ENCODE measurements around the gene FASTKD1.
"Not testable (repeated sequence)": the region's sequence is repeated elsewhere in the genome, so short reads cannot be mapped to it uniquely, and the experiment has no call there.

DNA sequence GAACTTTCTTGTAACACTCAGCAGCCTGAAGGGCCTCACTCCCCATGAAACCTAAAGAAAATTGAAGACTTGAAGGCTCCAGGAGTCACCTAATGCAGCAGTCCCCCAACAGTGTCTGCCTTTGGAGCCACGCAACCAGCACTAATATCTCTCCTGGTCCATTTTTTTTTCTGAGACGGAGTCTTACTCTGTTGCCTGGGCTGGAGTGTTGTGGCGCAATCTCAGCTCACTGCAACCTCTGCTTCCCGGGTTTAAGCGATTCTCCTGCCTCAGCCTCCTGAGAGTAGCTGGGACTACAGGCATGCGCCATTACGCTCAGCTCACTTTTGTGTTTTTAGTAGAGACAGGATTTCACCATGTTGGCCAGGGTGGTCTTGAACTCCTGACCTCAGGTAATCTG lies 22.9 kb upstream of the FASTKD1 start:
- TF ChIP-seq, protein P1, sequence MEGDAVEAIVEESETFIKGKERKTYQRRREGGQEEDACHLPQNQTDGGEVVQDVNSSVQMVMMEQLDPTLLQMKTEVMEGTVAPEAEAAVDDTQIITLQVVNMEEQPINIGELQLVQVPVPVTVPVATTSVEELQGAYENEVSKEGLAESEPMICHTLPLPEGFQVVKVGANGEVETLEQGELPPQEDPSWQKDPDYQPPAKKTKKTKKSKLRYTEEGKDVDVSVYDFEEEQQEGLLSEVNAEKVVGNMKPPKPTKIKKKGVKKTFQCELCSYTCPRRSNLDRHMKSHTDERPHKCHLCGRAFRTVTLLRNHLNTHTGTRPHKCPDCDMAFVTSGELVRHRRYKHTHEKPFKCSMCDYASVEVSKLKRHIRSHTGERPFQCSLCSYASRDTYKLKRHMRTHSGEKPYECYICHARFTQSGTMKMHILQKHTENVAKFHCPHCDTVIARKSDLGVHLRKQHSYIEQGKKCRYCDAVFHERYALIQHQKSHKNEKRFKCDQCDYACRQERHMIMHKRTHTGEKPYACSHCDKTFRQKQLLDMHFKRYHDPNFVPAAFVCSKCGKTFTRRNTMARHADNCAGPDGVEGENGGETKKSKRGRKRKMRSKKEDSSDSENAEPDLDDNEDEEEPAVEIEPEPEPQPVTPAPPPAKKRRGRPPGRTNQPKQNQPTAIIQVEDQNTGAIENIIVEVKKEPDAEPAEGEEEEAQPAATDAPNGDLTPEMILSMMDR (IDR thresholded peaks at IDR 0.05) = not testable (repeated sequence)
- not testable (repeated sequence) for TF ChIP-seq POLR2A (IDR thresholded peaks at IDR 0.05)

All from lower leg skin (tissue), 3 donors.